KBM-7 (cell line): ENCODE data around the gene EIF2D.
A peak's percentile ranks its signal among the peaks of the same experiment; 100 is the strongest.
"Not testable (repeated sequence)": the region's sequence is repeated elsewhere in the genome, so short reads cannot be mapped to it uniquely, and the experiment has no call there.

ENCODE experiments used
- DNase-seq: peaks from one replicate; pipeline ENCODE4 v3.0.0-alpha.2; 2015
- in situ Hi-C: fragments of 300-500 bp; cut with MboI; formaldehyde crosslinking; loops from 2 replicates; pipeline ENCODE4 v1.14.3; 2020; ENCODE audit warnings: low sequenced_read_pairs, low pct_unique_long_range_greater_than_20kb, mixed read lengths

The EIF2D gene, protein sequence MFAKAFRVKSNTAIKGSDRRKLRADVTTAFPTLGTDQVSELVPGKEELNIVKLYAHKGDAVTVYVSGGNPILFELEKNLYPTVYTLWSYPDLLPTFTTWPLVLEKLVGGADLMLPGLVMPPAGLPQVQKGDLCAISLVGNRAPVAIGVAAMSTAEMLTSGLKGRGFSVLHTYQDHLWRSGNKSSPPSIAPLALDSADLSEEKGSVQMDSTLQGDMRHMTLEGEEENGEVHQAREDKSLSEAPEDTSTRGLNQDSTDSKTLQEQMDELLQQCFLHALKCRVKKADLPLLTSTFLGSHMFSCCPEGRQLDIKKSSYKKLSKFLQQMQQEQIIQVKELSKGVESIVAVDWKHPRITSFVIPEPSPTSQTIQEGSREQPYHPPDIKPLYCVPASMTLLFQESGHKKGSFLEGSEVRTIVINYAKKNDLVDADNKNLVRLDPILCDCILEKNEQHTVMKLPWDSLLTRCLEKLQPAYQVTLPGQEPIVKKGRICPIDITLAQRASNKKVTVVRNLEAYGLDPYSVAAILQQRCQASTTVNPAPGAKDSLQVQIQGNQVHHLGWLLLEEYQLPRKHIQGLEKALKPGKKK

DNA sequence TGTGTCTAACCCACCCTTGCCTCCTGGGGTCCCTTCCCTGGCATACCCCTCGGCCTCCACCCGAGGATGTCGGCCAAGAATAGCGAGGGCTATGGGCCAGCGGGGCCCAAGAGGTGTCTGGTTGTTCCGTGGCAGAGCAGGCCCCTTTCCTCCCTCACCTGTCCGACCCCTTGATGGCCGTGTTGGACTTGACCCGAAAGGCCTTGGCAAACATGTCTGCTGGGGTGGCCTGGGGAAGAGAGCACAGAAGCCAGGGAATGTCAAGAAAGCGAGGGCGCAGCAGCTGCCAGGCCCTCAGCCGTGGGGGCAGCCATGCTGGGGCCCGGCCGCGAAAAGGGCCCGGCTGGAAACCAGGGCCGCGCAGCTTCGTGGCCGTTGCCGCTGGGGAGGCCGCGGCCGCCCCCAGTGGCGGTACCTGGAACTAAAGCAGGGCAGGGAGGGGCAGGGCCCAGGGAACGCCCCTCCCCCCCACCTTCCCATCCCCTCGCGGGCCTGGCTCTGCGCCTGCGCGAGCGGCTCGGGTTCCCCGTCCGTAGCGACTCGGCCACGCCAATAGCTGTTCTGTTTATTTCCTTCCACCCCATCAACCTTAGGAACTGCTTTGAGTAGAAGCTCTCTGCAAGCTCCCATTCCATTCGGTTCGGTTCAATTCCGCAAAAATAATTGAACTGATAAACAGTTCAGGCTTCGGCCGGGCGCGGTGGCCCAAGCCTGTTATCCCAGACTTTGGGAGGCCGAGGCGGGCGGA lies at the start of gene EIF2D:
Gene EIF2D (minus strand): TSS at position 337 of the 748 bp plus-strand sequence. CDS start 123 bp downstream, at position 214.
- in situ Hi-C loops: no loop called here

DNA sequence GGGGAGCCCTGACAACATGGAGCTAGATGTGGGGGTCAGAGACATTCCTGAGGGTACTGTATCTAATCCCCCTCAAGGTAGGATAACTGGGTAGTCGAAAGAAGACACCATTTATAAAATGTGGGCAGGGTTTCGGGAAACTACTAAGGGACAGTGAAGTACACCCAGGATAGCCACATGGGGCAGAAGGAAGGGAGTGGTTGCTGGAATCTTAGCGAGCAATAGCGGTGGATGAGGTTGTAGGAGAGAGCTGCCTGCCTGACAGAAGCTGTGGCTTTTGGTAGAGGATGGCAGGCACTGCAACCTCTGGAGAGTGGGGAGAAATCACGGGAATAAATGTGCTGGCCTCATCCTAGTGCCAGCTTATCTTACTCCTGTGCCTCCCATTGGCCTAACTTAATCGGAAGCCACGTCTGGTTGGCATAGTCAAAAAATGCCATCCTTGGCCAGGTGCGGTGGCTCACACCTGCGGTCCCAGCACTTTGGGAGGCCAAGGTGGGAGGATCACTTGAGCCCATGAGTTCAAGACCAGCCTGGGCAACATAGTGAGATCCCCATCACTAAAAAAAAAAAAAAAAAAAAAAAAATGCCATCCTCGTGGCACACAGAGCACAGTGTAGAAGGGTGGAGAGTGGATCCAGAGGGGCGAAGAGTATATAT lies 49.0 kb upstream of the EIF2D start:
- in situ Hi-C loops: no loop called here
- no peak for DNase-seq

More for the DNA sequence above, at the start of gene EIF2D:
- DNase-seq: peak; percentile 96

DNA sequence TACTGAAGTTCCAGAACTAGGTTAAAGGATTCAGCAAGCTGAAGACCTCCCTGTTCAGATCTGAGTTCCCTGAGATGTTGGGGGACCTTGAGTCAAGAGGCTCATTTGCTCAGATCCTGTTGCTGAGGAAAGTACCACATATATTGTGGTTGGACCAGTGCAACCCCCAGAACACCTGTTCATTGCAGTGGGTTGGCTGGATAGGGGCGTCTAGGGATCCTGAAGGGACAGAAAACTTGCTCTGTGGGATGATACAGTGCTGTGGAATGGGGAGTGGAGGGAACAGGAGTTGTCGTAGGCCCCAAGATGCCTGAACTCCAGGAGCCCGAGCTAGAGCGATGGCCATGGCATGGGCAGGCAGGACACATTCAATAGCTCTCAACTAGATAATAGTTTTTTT lies 47.9 kb upstream of the EIF2D start:
- in situ Hi-C loops: no loop called here

DNA sequence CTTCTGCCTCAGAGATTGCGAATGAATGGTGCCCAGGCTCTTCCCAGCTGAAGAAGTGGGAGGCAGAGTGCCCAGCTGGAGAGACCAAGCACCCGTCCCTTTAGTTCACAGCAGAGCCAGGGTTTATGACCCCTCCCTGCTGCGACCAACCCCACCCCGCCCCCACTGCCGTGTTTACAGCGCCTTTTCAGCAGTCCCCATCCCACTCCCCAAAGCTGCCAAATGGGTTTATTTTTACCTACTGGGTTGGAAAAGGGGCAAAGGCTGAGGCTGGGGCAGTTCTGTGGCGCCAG lies 46.7 kb upstream of the EIF2D start:
- in situ Hi-C loops: no loop called here
- no peak for DNase-seq

More for the DNA sequence above, 47.9 kb upstream of the EIF2D start:
- DNase-seq: no peak

DNA sequence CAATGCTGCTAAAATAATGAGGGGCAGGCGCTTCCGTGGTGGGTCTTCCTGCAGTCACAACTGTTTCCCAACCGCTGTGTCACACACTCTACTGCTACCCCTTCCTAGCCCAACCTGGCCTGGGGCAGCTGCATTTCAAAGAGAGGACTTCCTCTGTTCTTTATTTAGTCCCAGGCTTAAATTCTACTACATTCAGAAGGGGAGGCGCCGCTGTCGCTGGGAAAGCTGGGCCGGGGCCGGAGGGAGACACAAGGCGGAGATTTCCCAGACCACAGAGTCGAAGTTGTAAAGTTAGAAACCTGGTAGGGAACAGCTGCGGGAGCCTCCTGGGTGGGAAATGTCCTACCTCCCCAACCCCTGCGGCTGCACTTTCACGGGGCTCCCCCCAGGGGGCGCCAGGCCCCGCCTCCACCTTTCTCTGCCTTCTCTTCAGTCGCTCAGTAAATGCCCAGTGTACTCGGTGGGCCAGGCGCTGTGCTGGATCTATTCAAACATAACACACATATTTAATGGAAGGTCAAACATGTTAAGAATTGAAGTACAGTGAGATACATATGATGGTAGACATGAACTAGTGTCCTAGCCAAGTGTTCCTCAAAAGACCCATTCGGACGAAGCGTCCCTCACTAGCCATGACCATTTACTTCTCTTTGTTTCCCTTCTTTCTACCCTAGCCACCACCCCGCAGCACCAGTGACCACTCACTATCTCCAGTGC lies 46.2 kb upstream of the EIF2D start:
- in situ Hi-C loops: no loop called here
- peak; percentile 89 for DNase-seq

DNA sequence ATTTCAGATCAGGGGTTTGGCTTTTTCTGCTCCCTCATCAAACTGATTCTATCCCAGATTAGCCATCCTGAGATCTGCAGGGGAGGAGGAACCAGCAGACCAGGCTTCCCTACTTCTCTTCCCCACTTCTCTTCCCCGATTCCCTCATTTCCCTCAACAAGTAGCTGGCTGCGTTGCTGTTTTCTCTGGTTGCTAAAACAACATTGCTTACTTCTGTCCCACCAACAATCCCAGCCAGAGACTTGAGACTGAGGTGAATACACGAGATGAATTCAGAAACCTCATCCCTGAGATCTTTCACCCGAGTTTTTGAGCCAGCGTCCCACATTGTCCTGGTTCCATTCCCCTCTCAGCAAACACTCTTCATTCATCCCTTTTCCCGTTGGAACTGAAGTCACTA lies 45.5 kb upstream of the EIF2D start:
- in situ Hi-C loops: no loop called here
- DNase-seq: no peak

DNA sequence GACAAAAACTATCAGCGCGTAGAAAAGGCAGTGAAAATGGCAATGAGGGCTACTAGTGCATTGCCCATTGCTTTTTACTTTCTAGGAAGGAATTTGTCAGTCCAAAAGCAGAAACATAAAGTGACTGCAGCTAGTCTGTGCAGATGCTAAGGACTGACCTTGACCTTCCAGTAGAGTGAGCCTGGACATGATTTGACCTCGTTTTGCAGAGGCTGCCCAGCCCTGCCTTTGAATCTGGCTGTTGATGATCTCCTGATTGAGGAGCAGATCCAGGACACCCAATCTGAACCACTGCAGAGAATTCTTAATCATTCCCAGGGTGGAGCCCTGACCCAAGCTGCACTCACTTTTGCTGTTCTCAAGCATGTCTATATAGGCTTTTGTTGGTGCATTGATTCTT lies 44.7 kb upstream of the EIF2D start:
- DNase-seq: no peak
- in situ Hi-C loops: no loop called here

DNA sequence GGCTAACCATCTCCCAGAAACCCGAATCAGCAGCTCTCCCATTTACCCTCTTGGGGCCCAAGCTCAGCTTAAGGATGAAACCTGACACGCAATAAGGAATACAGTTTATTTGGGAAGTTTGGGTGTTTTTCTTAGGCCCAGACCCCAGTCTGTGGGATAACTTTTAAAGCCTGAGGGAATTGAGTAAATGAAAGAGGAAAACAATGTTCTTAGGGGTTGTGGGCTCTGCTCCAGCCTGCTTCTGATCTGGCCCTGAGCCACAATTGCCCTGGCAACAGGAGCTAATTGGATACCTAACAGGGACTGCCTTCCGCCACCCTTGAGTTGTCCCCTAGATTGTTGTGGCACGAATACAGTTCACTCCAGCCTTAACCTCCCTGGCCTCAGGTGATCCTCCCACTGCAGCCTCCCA lies 43.2 kb upstream of the EIF2D start:
- in situ Hi-C loops: no loop called here
- DNase-seq: no peak

DNA sequence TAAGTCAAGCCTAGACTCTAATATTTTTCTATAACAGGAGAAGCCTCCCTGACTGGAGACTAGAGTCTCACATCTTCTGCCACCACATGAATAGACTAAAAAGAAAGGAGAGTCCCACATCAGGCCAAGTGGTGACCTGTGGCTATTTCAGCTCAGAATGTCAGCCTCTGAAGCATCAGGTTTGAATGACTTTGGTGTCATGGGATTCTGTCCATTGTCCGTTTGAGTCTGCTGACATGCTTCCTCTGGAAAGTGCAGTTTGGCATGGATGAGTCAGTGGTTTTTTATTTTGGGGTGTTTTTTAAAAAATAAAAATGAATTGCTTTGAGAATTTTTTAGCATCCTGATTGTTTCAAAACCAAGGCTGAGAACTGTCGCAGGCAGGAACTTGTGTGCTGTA lies 42.6 kb upstream of the EIF2D start:
- DNase-seq: no peak
- in situ Hi-C loops: no loop called here

DNA sequence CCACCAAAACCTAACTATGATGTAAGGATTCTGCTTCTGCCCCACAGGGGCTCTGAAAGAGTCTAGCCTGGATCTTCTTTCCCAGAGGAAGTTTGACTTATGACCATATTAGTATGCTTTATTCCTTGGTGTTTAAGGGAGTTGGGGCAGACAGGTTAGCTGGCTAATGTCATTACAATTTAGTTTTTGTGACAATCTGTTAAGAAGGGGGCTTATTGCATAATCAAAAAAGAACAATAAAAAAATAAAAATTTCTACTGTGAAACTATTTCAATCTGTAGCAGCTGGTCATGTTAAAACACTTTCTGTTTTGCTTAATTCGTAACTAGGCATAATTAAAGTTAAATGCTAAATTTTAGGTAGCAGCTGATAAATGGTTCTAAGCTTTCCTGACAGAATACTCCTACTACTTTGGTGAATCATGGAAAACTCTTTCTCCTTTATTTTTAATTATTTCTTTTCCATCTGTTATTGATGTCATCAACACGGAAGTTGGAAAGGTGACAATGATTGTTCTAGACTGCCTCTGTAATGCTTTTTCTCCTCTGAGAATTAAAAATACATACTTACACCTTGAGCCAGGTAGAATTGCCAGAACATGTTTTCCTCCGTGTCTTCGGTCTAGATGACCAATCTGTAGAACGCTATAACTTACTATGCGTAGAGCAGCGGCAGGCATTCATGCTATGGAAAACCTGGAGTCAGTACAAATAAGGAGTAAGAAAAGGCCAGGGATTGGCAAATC lies 41.6 kb upstream of the EIF2D start:
- in situ Hi-C loops: no loop called here
- no peak for DNase-seq

DNA sequence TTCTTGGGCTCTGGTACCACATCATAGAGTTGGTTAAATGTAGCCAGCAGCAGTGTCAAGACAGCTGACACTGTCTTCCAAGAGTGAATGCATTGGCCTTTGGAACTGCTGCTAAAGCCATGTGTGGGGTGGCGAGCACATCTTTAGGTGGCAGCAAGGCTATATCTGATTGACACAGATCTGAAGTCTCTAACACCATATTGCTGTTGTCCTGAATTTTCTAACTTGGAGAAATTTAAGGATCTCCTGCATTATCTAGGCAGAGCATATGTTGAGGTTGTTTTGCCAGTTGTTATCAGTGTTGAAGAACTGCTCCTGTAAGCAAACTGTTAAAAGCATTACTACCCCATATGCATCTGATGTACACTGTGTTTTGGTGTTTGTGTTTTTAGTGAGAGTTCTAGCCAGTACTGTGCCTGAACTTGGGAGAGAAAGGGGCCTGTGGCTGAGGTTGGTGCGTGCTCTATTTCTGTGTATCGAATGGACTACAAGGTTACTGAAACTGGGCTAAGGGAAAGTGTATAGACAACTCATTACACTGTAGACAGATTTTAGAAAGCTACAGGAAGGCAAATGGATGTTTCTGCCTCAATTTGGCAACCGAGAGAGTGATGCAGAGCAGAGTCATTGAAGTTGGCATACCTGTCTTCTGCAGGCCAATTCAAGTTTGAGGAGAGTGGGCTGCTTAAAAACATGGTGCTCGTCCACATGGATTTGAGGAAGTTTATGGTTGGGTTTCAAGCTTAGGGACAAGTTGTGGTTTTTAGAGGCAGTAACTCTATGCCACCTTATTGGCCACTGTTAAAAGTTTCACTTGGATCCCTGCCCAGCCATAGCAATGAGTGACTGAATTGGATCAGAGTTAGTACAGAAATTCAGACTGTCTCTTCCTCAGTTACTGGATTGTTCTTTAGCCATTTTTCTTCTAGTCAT lies 40.0 kb upstream of the EIF2D start:
- DNase-seq: peak; percentile 75
- in situ Hi-C loops: no loop called here

DNA sequence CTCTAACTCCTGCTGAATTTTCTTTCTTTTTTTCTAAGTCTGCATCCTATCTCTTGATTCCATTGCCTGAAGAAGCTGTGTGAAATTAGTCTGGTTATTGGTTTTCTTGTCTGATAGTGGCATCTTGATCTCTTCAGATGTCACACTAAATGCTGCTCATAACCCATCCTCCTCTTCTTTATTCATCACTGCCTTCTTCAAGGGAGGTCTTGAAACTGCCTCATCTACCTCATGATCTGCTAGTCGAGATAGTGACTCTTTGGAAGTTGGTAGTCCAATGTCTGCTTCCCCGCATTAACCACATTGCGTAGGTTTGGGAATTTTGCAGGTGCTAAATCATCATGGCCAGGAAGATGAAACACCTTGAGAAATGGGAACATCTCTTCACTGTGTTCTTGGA lies 38.7 kb upstream of the EIF2D start:
- in situ Hi-C loops: no loop called here
- DNase-seq: no peak

DNA sequence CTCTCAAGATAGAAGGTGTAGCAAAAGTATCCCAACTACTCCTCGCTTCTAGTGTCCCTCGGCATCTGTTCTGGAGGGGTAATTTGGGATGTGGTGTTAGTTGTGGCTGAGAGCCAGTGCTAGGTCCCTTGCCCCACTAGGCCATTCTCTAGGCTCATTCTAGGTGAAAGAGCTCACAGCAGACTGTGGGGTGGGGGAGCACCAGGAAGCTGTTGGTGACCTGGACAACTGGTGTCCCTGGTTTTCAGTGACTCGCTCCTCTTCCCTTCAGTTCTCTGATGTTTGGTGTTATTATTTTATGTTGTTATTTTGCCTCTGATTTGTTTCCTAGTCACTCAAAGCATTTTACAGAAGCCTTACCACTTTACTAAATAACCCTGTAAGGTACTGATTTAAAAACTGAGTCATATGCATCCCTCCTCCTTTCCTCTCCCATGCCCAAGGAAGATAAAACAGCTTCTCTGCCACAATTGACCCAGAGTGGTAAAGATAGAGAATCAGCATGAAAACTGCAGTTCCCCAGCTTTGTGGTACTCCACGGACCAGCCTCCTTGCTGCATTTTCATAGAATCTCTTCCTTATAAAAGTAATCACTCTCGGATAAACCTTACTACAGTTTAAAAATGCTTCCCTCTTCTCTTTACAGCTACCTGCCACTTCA lies 37.1 kb upstream of the EIF2D start:
- DNase-seq: no peak

DNA sequence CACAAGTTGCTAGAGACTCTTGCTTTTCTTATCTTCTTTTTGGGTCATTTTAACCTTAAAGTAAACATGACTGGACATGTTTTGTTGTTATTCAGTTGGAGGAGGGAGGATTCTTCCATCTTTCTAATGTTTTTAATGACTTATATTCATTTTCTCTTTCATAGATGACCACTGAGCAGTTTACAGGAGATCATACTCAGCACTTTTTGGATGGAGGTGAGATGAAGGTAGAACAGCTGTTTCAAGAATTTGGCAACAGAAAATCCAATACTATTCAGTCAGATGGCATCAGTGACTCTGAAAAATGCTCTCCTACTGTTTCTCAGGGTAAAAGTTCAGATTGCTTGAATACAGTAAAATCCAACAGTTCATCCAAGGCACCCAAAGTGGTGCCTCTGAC lies 35.0 kb upstream of the EIF2D start:
- in situ Hi-C loops: no loop called here
- DNase-seq: no peak

More for the DNA sequence above, 37.1 kb upstream of the EIF2D start:
- in situ Hi-C loops: no loop called here

DNA sequence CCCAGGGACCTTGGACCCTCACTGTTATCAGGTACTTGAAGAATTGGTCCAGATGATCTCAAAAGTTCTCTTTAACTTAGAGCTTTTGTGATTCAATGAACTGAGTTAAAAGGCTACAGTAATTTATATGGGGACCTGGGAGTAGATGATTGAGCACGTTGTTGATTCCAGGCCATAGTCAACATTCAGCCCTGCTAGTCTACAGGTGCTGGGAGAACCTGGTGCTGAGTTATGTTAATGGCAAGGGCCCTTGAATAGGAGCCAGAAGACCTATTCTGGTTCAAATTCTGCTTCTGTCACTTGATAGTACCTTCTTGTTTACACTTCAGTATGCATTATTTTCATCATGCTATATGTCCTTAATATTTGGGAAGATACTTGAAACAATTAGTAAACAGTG lies 34.2 kb upstream of the EIF2D start:
- no peak for DNase-seq
- in situ Hi-C loops: no loop called here

DNA sequence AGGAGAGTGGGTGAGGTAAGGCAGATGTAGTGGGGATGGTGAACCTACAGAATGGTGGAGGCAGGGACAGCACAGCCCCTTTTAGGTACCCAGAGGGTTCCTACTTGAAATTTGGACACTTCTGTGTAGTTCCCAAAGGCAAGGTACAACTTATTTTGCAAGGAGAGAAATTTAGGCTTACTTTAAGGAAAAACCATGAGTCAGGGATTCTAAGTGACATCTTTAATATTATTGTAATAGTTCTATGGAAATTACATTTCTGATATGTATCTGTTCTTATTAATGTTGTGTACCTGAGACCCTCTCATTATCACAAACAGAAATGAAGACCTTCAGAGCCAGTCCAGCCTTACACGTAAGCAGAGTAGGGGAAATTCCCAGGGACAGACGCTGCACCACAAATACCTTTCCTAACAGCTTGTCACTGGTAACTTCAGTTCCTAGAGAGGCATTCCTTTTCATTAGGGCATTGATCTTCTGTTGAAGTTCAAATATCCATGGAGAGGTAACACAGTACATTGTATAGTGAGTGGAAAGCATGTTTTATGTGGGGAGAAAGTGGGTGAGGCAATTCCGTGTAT lies 30.9 kb upstream of the EIF2D start:
- no peak for DNase-seq
- in situ Hi-C loops: no loop called here

DNA sequence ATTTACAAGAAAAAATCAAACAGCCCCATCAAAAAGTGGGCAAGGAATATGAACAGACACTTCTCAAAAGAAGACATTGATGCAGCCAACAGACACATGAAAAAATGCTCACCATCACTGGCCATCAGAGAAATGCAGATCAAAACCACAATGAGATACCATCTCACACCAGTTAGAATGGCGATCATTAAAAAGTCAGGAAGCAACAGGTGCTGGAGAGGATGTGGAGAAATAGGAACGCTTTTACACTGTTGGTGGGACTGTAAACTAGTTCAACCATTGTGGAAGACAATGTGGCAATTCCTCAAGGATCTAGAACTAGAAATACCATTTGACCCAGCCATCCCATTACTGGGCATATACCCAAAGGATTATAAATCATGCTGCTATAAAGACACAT lies 29.8 kb upstream of the EIF2D start:
- in situ Hi-C loops, DNase-seq: not testable (repeated sequence)
